ENCODE data around the gene PFAS. TPM values are rescaled to one million over a fixed set of nuclear protein-coding genes. Genes with fewer than 3 reads are reported as not detected.

Gene PFAS
- total RNA-seq, 1 donor from 2014 or later: 121 TPM

DNA sequence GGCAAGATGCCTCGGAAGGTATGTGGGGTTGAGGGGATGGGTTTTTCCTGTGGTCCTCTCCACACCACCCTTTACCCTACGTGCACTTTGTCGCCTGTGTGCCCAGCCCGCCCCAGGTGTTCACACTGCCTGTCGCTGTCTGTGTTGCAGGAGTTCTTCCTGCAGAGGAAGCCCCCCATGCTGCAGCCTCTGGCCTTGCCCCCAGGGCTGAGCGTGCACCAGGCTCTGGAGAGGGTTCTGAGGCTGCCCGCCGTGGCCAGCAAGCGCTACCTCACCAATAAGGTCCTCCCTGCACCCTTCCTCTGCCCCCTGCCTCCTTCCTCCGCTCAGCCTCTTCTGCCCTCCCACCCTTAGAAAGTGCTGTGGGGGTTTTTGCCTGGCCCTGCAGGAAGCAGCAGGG is 15.2 kb downstream of the PFAS start:
- ChIA-PET POLR2A (no interaction called here), CTCF (no interaction called here)
- H3K9me3 Mint-ChIP-seq: no peaks in the 10 kb centered on the region
- TF ChIP-seq, protein P1, sequence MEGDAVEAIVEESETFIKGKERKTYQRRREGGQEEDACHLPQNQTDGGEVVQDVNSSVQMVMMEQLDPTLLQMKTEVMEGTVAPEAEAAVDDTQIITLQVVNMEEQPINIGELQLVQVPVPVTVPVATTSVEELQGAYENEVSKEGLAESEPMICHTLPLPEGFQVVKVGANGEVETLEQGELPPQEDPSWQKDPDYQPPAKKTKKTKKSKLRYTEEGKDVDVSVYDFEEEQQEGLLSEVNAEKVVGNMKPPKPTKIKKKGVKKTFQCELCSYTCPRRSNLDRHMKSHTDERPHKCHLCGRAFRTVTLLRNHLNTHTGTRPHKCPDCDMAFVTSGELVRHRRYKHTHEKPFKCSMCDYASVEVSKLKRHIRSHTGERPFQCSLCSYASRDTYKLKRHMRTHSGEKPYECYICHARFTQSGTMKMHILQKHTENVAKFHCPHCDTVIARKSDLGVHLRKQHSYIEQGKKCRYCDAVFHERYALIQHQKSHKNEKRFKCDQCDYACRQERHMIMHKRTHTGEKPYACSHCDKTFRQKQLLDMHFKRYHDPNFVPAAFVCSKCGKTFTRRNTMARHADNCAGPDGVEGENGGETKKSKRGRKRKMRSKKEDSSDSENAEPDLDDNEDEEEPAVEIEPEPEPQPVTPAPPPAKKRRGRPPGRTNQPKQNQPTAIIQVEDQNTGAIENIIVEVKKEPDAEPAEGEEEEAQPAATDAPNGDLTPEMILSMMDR (IDR thresholded peaks at IDR 0.05): no peak
- no peak for ATAC-seq (ENCODE audit: low read depth)
- intact Hi-C loops (cut with micrococcal nuclease): no loop called here
- no peaks in the 10 kb centered on the region for H3K4me1 Mint-ChIP-seq
- H3K4me3 Mint-ChIP-seq: no peak overlapping the region
- no peak overlapping the region for H3K27ac Mint-ChIP-seq
- DNase-seq: no peak
- H3K36me3 Mint-ChIP-seq (ENCODE audit: low read depth): peaks cover 74% of the 10 kb centered on the region
- no peaks in the 10 kb centered on the region for H3K27me3 Mint-ChIP-seq

DNA sequence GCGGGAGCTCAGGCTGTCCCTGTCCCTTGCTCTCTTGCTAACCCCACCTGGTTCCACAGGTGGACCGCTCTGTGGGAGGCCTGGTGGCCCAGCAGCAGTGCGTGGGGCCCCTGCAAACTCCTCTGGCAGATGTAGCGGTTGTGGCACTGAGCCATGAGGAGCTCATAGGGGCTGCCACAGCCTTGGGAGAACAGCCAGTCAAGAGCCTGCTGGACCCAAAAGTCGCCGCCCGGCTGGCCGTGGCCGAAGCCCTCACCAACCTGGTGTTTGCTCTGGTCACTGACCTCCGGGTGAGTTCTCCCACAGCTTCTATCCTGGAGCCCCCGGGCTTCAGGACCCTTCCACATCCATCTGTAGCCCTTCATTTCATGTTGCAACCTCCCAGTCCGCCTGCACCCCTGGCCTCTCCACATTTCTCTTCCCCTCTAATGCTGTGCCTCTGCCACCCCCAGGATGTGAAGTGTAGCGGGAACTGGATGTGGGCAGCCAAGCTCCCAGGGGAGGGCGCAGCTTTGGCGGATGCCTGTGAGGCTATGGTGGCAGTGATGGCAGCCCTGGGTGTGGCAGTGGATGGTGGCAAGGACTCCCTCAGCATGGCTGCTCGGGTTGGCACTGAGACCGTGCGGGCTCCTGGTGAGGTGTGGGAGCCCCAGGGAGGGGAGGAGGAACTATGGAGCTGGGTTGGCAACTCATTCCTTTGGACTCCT is 15.9 kb downstream of the PFAS start:
- ATAC-seq (ENCODE audit: low read depth) (no peak), DNase-seq (no peak)
- H3K4me1 Mint-ChIP-seq: no peaks in the 10 kb centered on the region
- H3K36me3 Mint-ChIP-seq (ENCODE audit: low read depth): peaks cover 80% of the 10 kb centered on the region
- intact Hi-C loops (cut with micrococcal nuclease): no loop called here
- TF ChIP-seq, protein P1 (IDR thresholded peaks at IDR 0.05): no peak
- H3K27ac Mint-ChIP-seq: no peak overlapping the region
- ChIA-PET CTCF (no interaction called here), POLR2A (no interaction called here)
- H3K9me3 Mint-ChIP-seq: no peaks in the 10 kb centered on the region
- no peaks in the 10 kb centered on the region for H3K27me3 Mint-ChIP-seq
- no peak overlapping the region for H3K4me3 Mint-ChIP-seq

DNA sequence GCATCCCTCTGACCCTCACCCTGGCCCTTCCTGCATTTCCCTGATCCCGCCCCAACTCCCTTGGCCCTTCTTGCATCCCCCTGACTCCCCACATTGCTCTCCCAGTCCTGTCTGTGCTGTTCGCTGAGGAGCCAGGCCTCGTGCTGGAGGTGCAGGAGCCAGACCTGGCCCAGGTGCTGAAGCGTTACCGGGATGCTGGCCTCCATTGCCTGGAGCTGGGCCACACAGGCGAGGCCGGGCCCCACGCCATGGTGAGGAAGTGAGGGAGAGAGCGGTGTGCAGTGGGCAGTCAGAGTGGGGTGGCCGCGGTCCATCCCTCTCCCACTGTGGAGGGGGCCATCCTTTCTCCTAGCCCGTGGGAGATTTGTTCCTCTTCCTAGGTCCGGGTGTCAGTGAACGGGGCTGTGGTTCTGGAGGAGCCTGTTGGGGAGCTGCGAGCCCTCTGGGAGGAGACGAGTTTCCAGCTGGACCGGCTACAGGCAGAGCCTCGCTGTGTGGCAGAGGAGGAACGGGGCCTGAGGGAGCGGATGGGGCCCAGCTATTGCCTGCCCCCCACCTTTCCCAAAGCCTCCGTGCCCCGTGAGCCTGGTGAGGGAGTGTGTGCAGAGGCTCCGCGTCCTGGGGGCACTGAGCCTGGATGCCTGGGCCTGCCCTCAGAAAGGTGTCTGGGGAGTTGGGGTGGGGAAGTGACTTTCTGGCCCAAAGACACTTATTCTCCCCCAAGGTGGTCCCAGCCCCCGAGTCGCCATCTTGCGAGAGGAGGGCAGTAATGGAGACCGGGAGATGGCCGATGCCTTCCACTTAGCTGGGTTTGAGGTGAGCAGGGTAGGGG is 17.8 kb downstream of the PFAS start:
- no peaks in the 10 kb centered on the region for H3K4me1 Mint-ChIP-seq
- TF ChIP-seq, protein P1 (IDR thresholded peaks at IDR 0.05): no peak
- no peak for ATAC-seq (ENCODE audit: low read depth)
- intact Hi-C loops (cut with micrococcal nuclease): no loop called here
- no peaks in the 10 kb centered on the region for H3K9me3 Mint-ChIP-seq
- ChIA-PET POLR2A (interaction anchor here (0.6 kb wide), 1 partner anchor 19 kb away, joined by 3 read pairs; the partner anchor contains the start of gene CTC1), CTCF (no interaction called here)
- no peaks in the 10 kb centered on the region for H3K27me3 Mint-ChIP-seq
- no peak overlapping the region for H3K27ac Mint-ChIP-seq
- no peak for DNase-seq
- peaks cover 76% of the 10 kb centered on the region for H3K36me3 Mint-ChIP-seq (ENCODE audit: low read depth)
- no peak overlapping the region for H3K4me3 Mint-ChIP-seq

DNA sequence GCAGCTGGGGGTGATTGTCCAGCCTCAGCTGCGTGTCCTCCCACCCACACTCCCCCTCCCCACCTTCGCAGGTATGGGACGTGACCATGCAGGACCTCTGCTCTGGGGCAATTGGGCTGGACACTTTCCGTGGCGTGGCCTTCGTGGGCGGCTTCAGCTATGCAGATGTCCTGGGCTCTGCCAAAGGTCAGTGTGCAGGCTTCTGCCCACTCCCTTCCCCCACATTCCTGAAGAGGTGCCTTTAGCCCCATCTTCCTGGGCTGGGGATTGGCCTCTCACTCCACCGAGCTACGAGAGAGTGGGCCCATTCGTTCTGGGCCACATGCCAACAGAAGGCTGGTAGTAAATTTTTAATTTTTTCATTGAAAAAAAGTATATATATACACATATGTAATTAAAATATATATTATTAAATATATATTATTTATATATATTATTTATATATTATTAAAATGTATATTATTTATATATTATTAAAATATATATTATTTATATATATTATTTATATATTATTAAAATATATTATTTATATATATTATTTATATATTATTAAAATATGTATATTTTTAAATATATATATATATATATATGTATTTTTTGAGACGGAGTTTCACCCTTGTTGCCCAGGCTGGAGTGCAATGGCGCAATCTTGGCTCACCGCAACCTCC is 18.5 kb downstream of the PFAS start:
- DNase-seq (no peak), ATAC-seq (ENCODE audit: low read depth) (no peak)
- no peaks in the 10 kb centered on the region for H3K4me1 Mint-ChIP-seq
- peaks cover 70% of the 10 kb centered on the region for H3K36me3 Mint-ChIP-seq (ENCODE audit: low read depth)
- H3K27ac Mint-ChIP-seq: no peak overlapping the region
- H3K4me3 Mint-ChIP-seq: no peak overlapping the region
- H3K27me3 Mint-ChIP-seq: no peaks in the 10 kb centered on the region
- intact Hi-C loops (cut with micrococcal nuclease): no loop called here
- CTCF ChIA-PET: no interaction called here
- H3K9me3 Mint-ChIP-seq: no peaks in the 10 kb centered on the region
- POLR2A ChIA-PET: interaction anchor here (0.6 kb wide), 1 partner anchor 20 kb away, joined by 3 read pairs; the partner anchor contains the start of gene CTC1
- TF ChIP-seq, protein P1 (IDR thresholded peaks at IDR 0.05): no peak
